Ovary (tissue), 3 donors: ENCODE results near the gene KIF6.

Experiments used
- CTCF ChIP-seq, 3 donors: fragments of 450-650 bp in 2 of 3; fragments of 200-600 bp in 1 of 3; IDR thresholded peaks; one replicate each; pipeline versions ENCODE4 v1.5.1 to v1.8.0; 2016 to 2022; ENCODE audit warnings: antibody characterized with exemption in 3 of 3, mild to moderate bottlenecking in 1 of 3
- EP300 ChIP-seq: sonication (generic); formaldehyde crosslinking; IDR thresholded peaks from one replicate; pipeline ENCODE4 v1.6.1; 2017; ENCODE audit warnings: antibody characterized with exemption
- POLR2A ChIP-seq: fragments of 450-650 bp; IDR thresholded peaks from one replicate; pipeline ENCODE4 v1.6.1; 2017; ENCODE audit warnings: antibody characterized with exemption, mild to moderate bottlenecking, moderate library complexity
- donor health status: DM: no; HTN: no; CAD: no.

DNA sequence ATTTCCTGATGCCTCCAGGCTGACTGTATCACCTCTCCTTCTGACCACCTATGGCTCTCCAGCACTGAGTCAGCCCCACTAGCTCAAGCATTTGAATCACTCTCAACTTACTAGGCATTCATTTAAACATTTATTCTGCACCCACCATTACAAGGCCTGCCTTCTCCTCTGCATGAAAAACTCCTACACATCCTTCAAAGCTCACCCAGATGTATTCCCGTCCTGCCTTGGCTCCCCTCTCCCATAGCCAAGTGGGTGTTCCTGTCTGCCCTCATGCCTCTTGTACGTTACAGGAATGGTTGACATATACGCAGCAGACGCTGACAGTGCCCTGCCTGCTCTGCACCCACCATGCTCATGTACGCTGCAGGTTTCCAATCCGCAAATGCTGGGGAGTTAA is 432.6 kb downstream of the KIF6 start:
- TF ChIP-seq CTCF (IDR thresholded peaks at IDR 0.05) (no peak), EP300 (no peak), POLR2A (no peak)
